ENCODE data around the gene CYS1. TPM values are rescaled to one million over a fixed set of nuclear protein-coding genes. Genes with fewer than 3 reads are reported as not detected.

CYS1 gene
- total and polyA plus RNA-seq, 2 of the 13 experiments (the other 11 are each of a cell fraction or from before 2014, with no cell fraction given): 0.04 TPM; not detected in 1

DNA sequence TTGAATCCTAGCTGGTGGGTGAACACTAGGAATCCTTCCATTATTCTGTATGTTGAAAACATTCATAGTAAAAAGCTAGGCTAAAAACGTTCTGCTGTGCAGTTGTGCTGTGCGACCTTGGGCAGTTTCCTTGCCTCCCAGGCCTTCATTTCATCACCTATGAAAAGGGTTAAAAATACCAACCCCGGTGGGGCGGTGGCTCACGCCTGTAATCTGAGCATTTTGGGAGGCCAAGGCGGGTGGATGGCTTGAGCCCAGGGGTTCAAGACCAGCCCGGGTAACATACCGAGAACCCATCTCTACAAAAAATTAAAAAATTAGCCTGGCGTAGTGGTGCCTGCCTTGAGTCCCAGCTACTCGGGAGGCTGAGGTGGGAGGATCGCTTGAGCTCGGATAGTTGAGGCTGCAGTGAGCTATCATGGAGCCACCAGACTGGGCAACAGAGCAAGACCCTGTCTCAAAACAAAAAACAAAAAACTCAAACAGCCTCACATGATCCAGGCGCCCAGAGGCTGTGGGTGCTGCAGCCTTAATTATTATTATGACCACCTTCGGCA lies 39.5 kb upstream of the CYS1 start (continued):
- TF ChIP-seq, protein P1, sequence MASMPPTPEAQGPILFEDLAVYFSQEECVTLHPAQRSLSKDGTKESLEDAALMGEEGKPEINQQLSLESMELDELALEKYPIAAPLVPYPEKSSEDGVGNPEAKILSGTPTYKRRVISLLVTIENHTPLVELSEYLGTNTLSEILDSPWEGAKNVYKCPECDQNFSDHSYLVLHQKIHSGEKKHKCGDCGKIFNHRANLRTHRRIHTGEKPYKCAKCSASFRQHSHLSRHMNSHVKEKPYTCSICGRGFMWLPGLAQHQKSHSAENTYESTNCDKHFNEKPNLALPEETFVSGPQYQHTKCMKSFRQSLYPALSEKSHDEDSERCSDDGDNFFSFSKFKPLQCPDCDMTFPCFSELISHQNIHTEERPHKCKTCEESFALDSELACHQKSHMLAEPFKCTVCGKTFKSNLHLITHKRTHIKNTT (CRISPR knock-in tag; IDR thresholded peaks at IDR 0.05): no peak
- TF ChIP-seq MIXL1 (CRISPR knock-in tag; IDR thresholded peaks at IDR 0.05): no peak
- no peak for TF ChIP-seq ZNF234 (CRISPR knock-in tag; conservative IDR thresholded peaks at IDR 0.05)
- no peak for TF ChIP-seq ZNF614 (CRISPR knock-in tag; IDR thresholded peaks at IDR 0.05; ENCODE audit: borderline replicate concordance)
- no peak; the same call in 1 of the 2 replicates for TF ChIP-seq ZNF557 (CRISPR knock-in tag; IDR thresholded peaks at IDR 0.05)
- TF ChIP-seq ZNF558 (CRISPR knock-in tag; IDR thresholded peaks at IDR 0.05; ENCODE audit: borderline replicate concordance): no peak
- TF ChIP-seq RORA (CRISPR knock-in tag; IDR thresholded peaks at IDR 0.05): no peak
- TF ChIP-seq MEF2D (CRISPR knock-in tag; IDR thresholded peaks at IDR 0.05): no peak
- TF ChIP-seq ZBTB20 (CRISPR knock-in tag; IDR thresholded peaks at IDR 0.05; ENCODE audit: borderline replicate concordance, low read depth): no peak
- no peak for TF ChIP-seq NFATC3 (CRISPR knock-in tag; IDR thresholded peaks at IDR 0.05)
- TF ChIP-seq SALL2 (CRISPR knock-in tag; IDR thresholded peaks at IDR 0.05): no peak
- no peak for TF ChIP-seq ZNF83 (CRISPR knock-in tag; IDR thresholded peaks at IDR 0.05; ENCODE audit: borderline replicate concordance)
- no peak for TF ChIP-seq RBM39 (IDR thresholded peaks at IDR 0.05; ENCODE audit: low read depth, low read length, poor library complexity, severe bottlenecking)
- no peak for TF ChIP-seq ZBTB8A (CRISPR knock-in tag; IDR thresholded peaks at IDR 0.05; ENCODE audit: borderline replicate concordance, low read depth)
- TF ChIP-seq RCOR2 (CRISPR knock-in tag; IDR thresholded peaks at IDR 0.05): peak; percentile 28; the same call in 1 of the 2 replicates
- no peak for TF ChIP-seq ZNF883 (CRISPR knock-in tag; IDR thresholded peaks at IDR 0.05; ENCODE audit: not compliant biosample characterization)
- TF ChIP-seq BRF2 (CRISPR knock-in tag; IDR thresholded peaks at IDR 0.05): no peak
- TF ChIP-seq ETV6 (CRISPR knock-in tag; conservative IDR thresholded peaks at IDR 0.05): no peak
- TF ChIP-seq CC2D1A (CRISPR knock-in tag; IDR thresholded peaks at IDR 0.05): no peak
- TF ChIP-seq ZNF547 (CRISPR knock-in tag; IDR thresholded peaks at IDR 0.05): no peak
- TF ChIP-seq EP300 (IDR thresholded peaks at IDR 0.05; ENCODE audit: low read depth in 2 of 2, low read length in 2 of 2): no peak
- no peak for TF ChIP-seq EP300 (CRISPR knock-in tag; IDR thresholded peaks at IDR 0.05; ENCODE audit: borderline replicate concordance)
- 0 out of 2 replicates have a peak, but pooled peaks have one; percentile 26 for TF ChIP-seq ZBTB37 (CRISPR knock-in tag; IDR thresholded peaks at IDR 0.05)
- no peak for TF ChIP-seq ZNF501 (CRISPR knock-in tag; IDR thresholded peaks at IDR 0.05)

Measured in HepG2 (cell line).